PC-3 (cell line): ENCODE data around the gene CADPS2. TPM values are rescaled to one million over a fixed set of nuclear protein-coding genes. Genes with fewer than 3 reads are reported as not detected.
A peak's percentile ranks its signal among the peaks of the same experiment; 100 is the strongest.

Experiments used
- ATAC-seq: fragments of 200-7000 bp; cut with Tn5 transposase; 2 replicates; pipeline ENCODE4 v1.9.1; 2020; ENCODE audit warnings: mild to moderate bottlenecking, moderate library complexity
- BruUV-seq: library from RNA; stranded (reverse); fragments of 400-500 nt; replicated peaks from 2 replicates; lab custom pipeline; 2021; lab: Mats Ljungman, UMichigan
- CTCF ChIA-PET: fragments of 300-600 bp; sonication (Branson Sonifier 250); formaldehyde crosslinking; loops from one replicate; lab custom pipeline; 2022; ENCODE audit warnings: antibody characterized with exemption; lab: Charles Lee
- POLR2A ChIA-PET: fragments of 300-600 bp; sonication (Branson Sonifier 250); formaldehyde crosslinking; loops from one replicate; lab custom pipeline; 2022; ENCODE audit warnings: antibody characterized with exemption; ENCODE audit not compliant: unreplicated experiment; lab: Charles Lee
- DNase-seq: peaks from one replicate; pipeline ENCODE4 v3.0.0-alpha.2; 2015
- H2AFZ ChIP-seq: fragments of 300-600 bp; sonication (generic); 2 replicates; pipeline ENCODE4 v1.6.0; 2016; ENCODE audit warnings: antibody characterized with exemption, low read length
- H3F3A ChIP-seq: fragments of 300-600 bp; sonication (generic); one replicate; pipeline ENCODE4 v1.6.0; 2017; ENCODE audit warnings: antibody characterized with exemption, low read length, control low read depth, mild to moderate bottlenecking; ENCODE audit not compliant: unreplicated experiment
- H3K27ac ChIP-seq: fragments of 300-600 bp; sonication (generic); 2 replicates; pipeline ENCODE4 v1.5.1; 2016; ENCODE audit warnings: mild to moderate bottlenecking, low read length
- H3K27me3 ChIP-seq: fragments of 300-600 bp; sonication (generic); 2 replicates; pipeline ENCODE4 v1.6.1; 2016; ENCODE audit warnings: low read length, mixed read lengths
- H3K36me3 ChIP-seq: fragments of 300-600 bp; sonication (generic); 2 replicates; pipeline ENCODE4 v1.6.1; 2016; ENCODE audit warnings: low read depth, mixed run types, low read length, mixed read lengths
- H3K4me1 ChIP-seq: fragments of 300-600 bp; sonication (generic); 2 replicates; pipeline ENCODE4 v1.5.1; 2016; ENCODE audit warnings: low read length; ENCODE audit not compliant: insufficient read depth
- H3K4me2 ChIP-seq: fragments of 300-600 bp; sonication (generic); 2 replicates; pipeline ENCODE4 v1.6.0; 2016; ENCODE audit warnings: low read length
- H3K4me3 ChIP-seq: fragments of 300-600 bp; sonication (generic); 2 replicates; pipeline ENCODE4 v1.5.1; 2016; ENCODE audit warnings: mild to moderate bottlenecking, low read length, mixed read lengths
- H3K79me2 ChIP-seq: fragments of 300-600 bp; sonication (generic); 2 replicates; pipeline ENCODE4 v1.6.1; 2017; ENCODE audit warnings: low read length, mixed read lengths
- H3K9ac ChIP-seq: fragments of 300-600 bp; sonication (generic); 2 replicates; pipeline ENCODE4 v1.6.0; 2016; ENCODE audit warnings: mild to moderate bottlenecking, low read length
- H3K9me2 ChIP-seq: fragments of 300-600 bp; sonication (generic); replicated peaks from 2 replicates; pipeline ENCODE4 v1.6.1; 2016; ENCODE audit warnings: mixed run types, low read length, mixed read lengths
- H3K9me3 ChIP-seq: fragments of 300-600 bp; sonication (generic); 2 replicates; pipeline ENCODE4 v1.6.1; 2016; ENCODE audit warnings: low read length, mixed read lengths
- H4K20me1 ChIP-seq: fragments of 300-600 bp; sonication (generic); 2 replicates; pipeline ENCODE4 v1.6.1; 2016; ENCODE audit warnings: low read length, mixed read lengths
- CTCF ChIP-seq: fragments of 300-600 bp; sonication (generic); conservative IDR thresholded peaks from 2 replicates; pipeline ENCODE4 v1.5.1; 2017; ENCODE audit warnings: antibody characterized with exemption, low read depth, mild to moderate bottlenecking, low read length
- EZH2 ChIP-seq: fragments of 300-600 bp; sonication (generic); IDR thresholded peaks from one replicate; pipeline ENCODE4 v1.6.1; 2017; ENCODE audit warnings: antibody characterized with exemption, mild to moderate bottlenecking, low read length; ENCODE audit not compliant: unreplicated experiment
- EZH2phosphoT487 ChIP-seq: fragments of 300-600 bp; sonication (generic); IDR thresholded peaks from 2 replicates; pipeline ENCODE4 v1.6.1; 2018; ENCODE audit warnings: mild to moderate bottlenecking, antibody characterized with exemption, low read length, borderline replicate concordance
- intact Hi-C: fragments of 100-400 bp; cut with micrococcal nuclease; formaldehyde crosslinking; loops from 2 replicates; pipeline ENCODE4 v1.9.0; 2023
- total RNA-seq: library from RNA; depleted of rRNA; stranded (reverse); fragments of >200 nt; gene quantifications from 2 replicates; pipeline ENCODE4 v1.2.3, GENCODE V29; 2014

CADPS2 gene
- total RNA-seq, 1 experiment from 2014 or later: 9.4 TPM

- H3K27me3 ChIP-seq: no peaks in the 10 kb centered on the region
- intact Hi-C loops: no loop called here
- H3K9ac ChIP-seq: no peak overlapping the region
- H2AFZ ChIP-seq: no peak overlapping the region
- H3K4me3 ChIP-seq: no peak overlapping the region
- ATAC-seq: no peak
- H3K4me2 ChIP-seq: no peak overlapping the region
- H3K79me2 ChIP-seq: no peaks in the 10 kb centered on the region
- H3K27ac ChIP-seq: no peak overlapping the region
- H3K36me3 ChIP-seq: no peaks in the 10 kb centered on the region
- H4K20me1 ChIP-seq: no peaks in the 10 kb centered on the region
- H3F3A ChIP-seq: no peaks in the 10 kb centered on the region
- H3K9me3 ChIP-seq: no peaks in the 10 kb centered on the region
- ChIA-PET POLR2A (no interaction called here), CTCF (no interaction called here)
- no TSS peak for BruUV-seq
- TF ChIP-seq CTCF (no peak), EZH2phosphoT487 (no peak), EZH2 (no peak)
- H3K9me2 ChIP-seq: no peaks in the 10 kb centered on the region
- DNase-seq: no peak
- H3K4me1 ChIP-seq: no peaks in the 10 kb centered on the region
Observed at GRCh38 chr7:122413339-122413738, 472.9 kb downstream of the CADPS2 start.

GRCh38 chr7:122412883-122413282, 473.4 kb downstream of the CADPS2 start:
- Histone ChIP-seq H3K4me2 (no peak overlapping the region), H3K4me3 (no peak overlapping the region), H3F3A (no peaks in the 10 kb centered on the region), H3K9me2 (no peaks in the 10 kb centered on the region), H3K9me3 (no peaks in the 10 kb centered on the region), H3K4me1 (no peaks in the 10 kb centered on the region), H3K36me3 (no peaks in the 10 kb centered on the region), H2AFZ (no peak overlapping the region), H4K20me1 (no peaks in the 10 kb centered on the region), H3K27me3 (no peaks in the 10 kb centered on the region), H3K9ac (no peak overlapping the region), H3K79me2 (no peaks in the 10 kb centered on the region), H3K27ac (no peak overlapping the region)
- ChIA-PET CTCF (no interaction called here), POLR2A (no interaction called here)
- TF ChIP-seq CTCF (no peak), EZH2phosphoT487 (no peak), EZH2 (no peak)
- DNase-seq (no peak), ATAC-seq (no peak)
- intact Hi-C loops: no loop called here
- BruUV-seq: no TSS peak

- Histone ChIP-seq H3K9me2 (no peaks in the 10 kb centered on the region), H3K79me2 (no peaks in the 10 kb centered on the region), H3K4me3 (no peak overlapping the region), H3K27me3 (no peaks in the 10 kb centered on the region), H3K9ac (no peak overlapping the region), H3K27ac (no peak overlapping the region), H3K9me3 (no peaks in the 10 kb centered on the region), H3F3A (no peaks in the 10 kb centered on the region), H3K4me1 (no peaks in the 10 kb centered on the region), H4K20me1 (no peaks in the 10 kb centered on the region), H3K4me2 (no peak overlapping the region), H3K36me3 (no peaks in the 10 kb centered on the region), H2AFZ (no peak overlapping the region)
- ChIA-PET POLR2A (no interaction called here), CTCF (no interaction called here)
- ATAC-seq (peak; percentile 18; the same call in 1 of the 2 replicates), DNase-seq (peak; percentile 4)
- intact Hi-C loops: no loop called here
- no peak for TF ChIP-seq EZH2
- no peak for TF ChIP-seq CTCF
- TF ChIP-seq EZH2phosphoT487: no peak
- BruUV-seq: no TSS peak
Observed at GRCh38 chr7:122412441-122412840, 473.8 kb downstream of the CADPS2 start.
